ENCODE data around the gene PAN3.

DNA sequence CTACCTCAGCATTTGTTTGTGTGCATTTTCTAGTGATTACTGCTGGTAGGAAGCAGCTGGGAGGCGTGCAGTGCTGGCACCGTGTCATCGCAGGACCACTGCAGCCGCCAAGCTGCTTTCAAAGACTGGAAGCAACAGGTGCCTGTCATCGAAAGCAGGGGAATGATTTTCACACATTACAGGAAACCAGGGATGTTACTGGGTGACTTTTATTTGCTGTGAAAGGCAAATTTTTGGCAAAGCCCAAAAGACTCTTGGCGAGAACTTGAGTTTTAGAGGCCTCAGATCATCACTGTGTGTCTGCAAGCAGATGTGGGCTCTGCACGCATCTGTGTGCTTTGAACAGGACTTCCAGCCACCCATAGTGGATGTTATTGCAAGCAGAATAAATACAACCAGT lies 180.2 kb downstream of the PAN3 start:
- TF ChIP-seq, protein P1, sequence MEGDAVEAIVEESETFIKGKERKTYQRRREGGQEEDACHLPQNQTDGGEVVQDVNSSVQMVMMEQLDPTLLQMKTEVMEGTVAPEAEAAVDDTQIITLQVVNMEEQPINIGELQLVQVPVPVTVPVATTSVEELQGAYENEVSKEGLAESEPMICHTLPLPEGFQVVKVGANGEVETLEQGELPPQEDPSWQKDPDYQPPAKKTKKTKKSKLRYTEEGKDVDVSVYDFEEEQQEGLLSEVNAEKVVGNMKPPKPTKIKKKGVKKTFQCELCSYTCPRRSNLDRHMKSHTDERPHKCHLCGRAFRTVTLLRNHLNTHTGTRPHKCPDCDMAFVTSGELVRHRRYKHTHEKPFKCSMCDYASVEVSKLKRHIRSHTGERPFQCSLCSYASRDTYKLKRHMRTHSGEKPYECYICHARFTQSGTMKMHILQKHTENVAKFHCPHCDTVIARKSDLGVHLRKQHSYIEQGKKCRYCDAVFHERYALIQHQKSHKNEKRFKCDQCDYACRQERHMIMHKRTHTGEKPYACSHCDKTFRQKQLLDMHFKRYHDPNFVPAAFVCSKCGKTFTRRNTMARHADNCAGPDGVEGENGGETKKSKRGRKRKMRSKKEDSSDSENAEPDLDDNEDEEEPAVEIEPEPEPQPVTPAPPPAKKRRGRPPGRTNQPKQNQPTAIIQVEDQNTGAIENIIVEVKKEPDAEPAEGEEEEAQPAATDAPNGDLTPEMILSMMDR (IDR thresholded peaks at IDR 0.05) = no peak
- no peak for TF ChIP-seq POLR2A (IDR thresholded peaks at IDR 0.05)
